ENCODE data around the gene LRRC75A. TPM values are rescaled to one million over a fixed set of nuclear protein-coding genes. Genes with fewer than 3 reads are reported as not detected.

LRRC75A gene
- total RNA-seq, 1 experiment from 2014 or later: 2.8 TPM

GRCh38 chr17:16468428-16468992 lies 23.5 kb downstream of the LRRC75A start:
- intact Hi-C loops (cut with micrococcal nuclease; ENCODE audit: unreplicated experiment): no loop called here
- Histone ChIP-seq H3K36me3 (ENCODE audit: insufficient read depth, low read length, poor library complexity, severe bottlenecking) (no peaks in the 10 kb centered on the region), H3K27ac (ENCODE audit: low read depth, low read length, poor library complexity, severe bottlenecking) (no peak overlapping the region), H3K27me3 (replicated peaks; ENCODE audit: insufficient read depth, low read depth, low read length, poor library complexity) (no peaks in the 10 kb centered on the region), H3K4me1 (ENCODE audit: insufficient read depth, low read length, poor library complexity, severe bottlenecking) (peaks cover 36% of the 10 kb centered on the region), H3K4me3 (ENCODE audit: low read depth, low read length, poor library complexity, severe bottlenecking) (no peak overlapping the region), H3K9me3 (ENCODE audit: low read depth, low read length, poor library complexity, severe bottlenecking) (no peaks in the 10 kb centered on the region)
- POLR2A ChIA-PET (ENCODE audit: low non-redundant PET): no interaction called here
- CTCF ChIA-PET: interaction anchor here (0.6 kb wide), 1 partner anchor 123 kb away, joined by 5 read pairs; no protein-coding TSS in a partner anchor
- TF ChIP-seq EZH2 (IDR thresholded peaks at IDR 0.05; ENCODE audit: borderline replicate concordance, low read depth, low read length, poor library complexity, severe bottlenecking): no peak
- TF ChIP-seq CTCF (conservative IDR thresholded peaks at IDR 0.05; ENCODE audit: low read depth, low read length): no peak
- no TSS peak for BruUV-seq (replicated peaks)
- DNase-seq (ENCODE audit: low spot score): no peak

- Histone ChIP-seq H3K4me3 (ENCODE audit: low read depth, low read length, poor library complexity, severe bottlenecking) (no peak overlapping the region), H3K9me3 (ENCODE audit: low read depth, low read length, poor library complexity, severe bottlenecking) (no peaks in the 10 kb centered on the region), H3K4me1 (ENCODE audit: insufficient read depth, low read length, poor library complexity, severe bottlenecking) (peaks cover 30% of the 10 kb centered on the region), H3K36me3 (ENCODE audit: insufficient read depth, low read length, poor library complexity, severe bottlenecking) (no peaks in the 10 kb centered on the region), H3K27me3 (replicated peaks; ENCODE audit: insufficient read depth, low read depth, low read length, poor library complexity) (no peaks in the 10 kb centered on the region), H3K27ac (ENCODE audit: low read depth, low read length, poor library complexity, severe bottlenecking) (no peak overlapping the region)
- intact Hi-C loops (cut with micrococcal nuclease; ENCODE audit: unreplicated experiment): no loop called here
- BruUV-seq (replicated peaks): no TSS peak
- no peak for TF ChIP-seq EZH2 (IDR thresholded peaks at IDR 0.05; ENCODE audit: borderline replicate concordance, low read depth, low read length, poor library complexity, severe bottlenecking)
- TF ChIP-seq CTCF (conservative IDR thresholded peaks at IDR 0.05; ENCODE audit: low read depth, low read length): no peak
- CTCF ChIA-PET: interaction anchor here (0.6 kb wide), 1 partner anchor 123 kb away, joined by 5 read pairs; no protein-coding TSS in a partner anchor
- no peak for DNase-seq (ENCODE audit: low spot score)
- POLR2A ChIA-PET (ENCODE audit: low non-redundant PET): no interaction called here
These were observed 24.1 kb downstream of the LRRC75A start for GRCh38 chr17:16467886-16468285.

- TF ChIP-seq EZH2 (IDR thresholded peaks at IDR 0.05; ENCODE audit: borderline replicate concordance, low read depth, low read length, poor library complexity, severe bottlenecking) (no peak), CTCF (conservative IDR thresholded peaks at IDR 0.05; ENCODE audit: low read depth, low read length) (no peak)
- ChIA-PET CTCF (interaction anchor here (0.6 to 0.7 kb wide), 2 partner anchors 14 to 56 kb away, joined by 4 to 6 read pairs; no protein-coding TSS in a partner anchor), POLR2A (ENCODE audit: low non-redundant PET) (no interaction called here)
- H3K27me3 ChIP-seq (replicated peaks; ENCODE audit: insufficient read depth, low read depth, low read length, poor library complexity): no peaks in the 10 kb centered on the region
- H3K4me1 ChIP-seq (ENCODE audit: insufficient read depth, low read length, poor library complexity, severe bottlenecking): peaks cover 23% of the 10 kb centered on the region
- intact Hi-C loops (cut with micrococcal nuclease; ENCODE audit: unreplicated experiment): no loop called here
- no peaks in the 10 kb centered on the region for H3K9me3 ChIP-seq (ENCODE audit: low read depth, low read length, poor library complexity, severe bottlenecking)
- BruUV-seq (replicated peaks): no TSS peak
- no peak overlapping the region for H3K4me3 ChIP-seq (ENCODE audit: low read depth, low read length, poor library complexity, severe bottlenecking)
- no peak overlapping the region for H3K27ac ChIP-seq (ENCODE audit: low read depth, low read length, poor library complexity, severe bottlenecking)
- no peaks in the 10 kb centered on the region for H3K36me3 ChIP-seq (ENCODE audit: insufficient read depth, low read length, poor library complexity, severe bottlenecking)
- no peak for DNase-seq (ENCODE audit: low spot score)
These were observed 24.9 kb downstream of the LRRC75A start for GRCh38 chr17:16467044-16467443.

Measured in A673 (cell line).